Activated CD8-positive, alpha-beta memory T cell treated with anti-CD3 and anti-CD28 coated beads, Interleukin-2, amount 50 U/mL, for 1 hour (primary cell): ENCODE data around the gene PGC.

Experiments
- DNase-seq: peaks from one replicate; pipeline ENCODE4 v3.0.0-alpha.2; 2020; ENCODE audit errors: extremely low read depth

Gene PGC

GRCh38 chr6:41746107-41746506 lies 1.1 kb downstream of the PGC start:
- no peak for DNase-seq

- no peak for DNase-seq
Observed at GRCh38 chr6:41744236-41744787, 2.9 kb downstream of the PGC start.

GRCh38 chr6:41743406-41744235 lies 3.6 kb downstream of the PGC start:
- no peak for DNase-seq

GRCh38 chr6:41741625-41742490 lies 5.3 kb downstream of the PGC start:
- no peak for DNase-seq

GRCh38 chr6:41740366-41741162 lies 6.6 kb downstream of the PGC start:
- no peak for DNase-seq

- no peak for DNase-seq
Observed at GRCh38 chr6:41739041-41739440, 8.2 kb downstream of the PGC start.

- no peak for DNase-seq
Observed at GRCh38 chr6:41737591-41738130, 9.5 kb downstream of the PGC start.

GRCh38 chr6:41736800-41737555 lies 10.2 kb downstream of the PGC start:
- no peak for DNase-seq

GRCh38 chr6:41736186-41736733 lies 10.9 kb downstream of the PGC start:
- DNase-seq = no peak

GRCh38 chr6:41735427-41736185 lies 11.6 kb downstream of the PGC start, which contains the start of gene TFEB:
Gene TFEB, minus strand, starts transcription at chr6:41735608. Its CDS starts 44,395 bp downstream, at chr6:41691213.
- peak; percentile 72 for DNase-seq

GRCh38 chr6:41734666-41735426 lies 12.4 kb downstream of the PGC start:
- no peak for DNase-seq

- DNase-seq = no peak
Observed at GRCh38 chr6:41733707-41734665, 13.2 kb downstream of the PGC start.

GRCh38 chr6:41733360-41733706 lies 13.9 kb downstream of the PGC start:
- no peak for DNase-seq

GRCh38 chr6:41732591-41733359 lies 14.4 kb downstream of the PGC start:
- DNase-seq = peak; percentile 28

- no peak for DNase-seq
Observed at GRCh38 chr6:41732149-41732548, 15.0 kb downstream of the PGC start.

GRCh38 chr6:41731561-41732086 lies 15.6 kb downstream of the PGC start:
- no peak for DNase-seq
